ENCODE results near the gene RNF207.

Gene RNF207

GRCh38 chr1:6239213-6239752, 33.4 kb downstream of the RNF207 start:
- DNase-seq: no peak

- DNase-seq: no peak
Observed at GRCh38 chr1:6239950-6240768, 34.2 kb downstream of the RNF207 start.

- DNase-seq: no peak
Observed at GRCh38 chr1:6241107-6241886, 35.4 kb downstream of the RNF207 start.

- DNase-seq: no peak
Observed at GRCh38 chr1:6241887-6242740, 36.2 kb downstream of the RNF207 start.

GRCh38 chr1:6243053-6243834, 37.3 kb downstream of the RNF207 start:
- no peak for DNase-seq

GRCh38 chr1:6243993-6244392, 38.1 kb downstream of the RNF207 start, which contains the start of gene HES3:
TSS of gene HES3 (plus strand) at chr1:6244179. CDS start at chr1:6244366, 187 bp downstream.
- no peak for DNase-seq

GRCh38 chr1:6244401-6245049, 38.6 kb downstream of the RNF207 start:
- no peak for DNase-seq

- DNase-seq: no peak
Observed at GRCh38 chr1:6245086-6245868, 39.4 kb downstream of the RNF207 start.

- DNase-seq: no peak
Observed at GRCh38 chr1:6245869-6246496, 40.1 kb downstream of the RNF207 start.

GRCh38 chr1:6246497-6247467, 40.9 kb downstream of the RNF207 start:
- DNase-seq: no peak

GRCh38 chr1:6247651-6248050, 41.7 kb downstream of the RNF207 start:
- no peak for DNase-seq

GRCh38 chr1:6248161-6248776, 42.4 kb downstream of the RNF207 start:
- no peak for DNase-seq

GRCh38 chr1:6248932-6249738, 43.2 kb downstream of the RNF207 start:
- no peak for DNase-seq

- DNase-seq: no peak
Observed at GRCh38 chr1:6249739-6250689, 44.1 kb downstream of the RNF207 start.

- DNase-seq: no peak
Observed at GRCh38 chr1:6251233-6251632, 45.3 kb downstream of the RNF207 start.

- no peak for DNase-seq
Observed at GRCh38 chr1:6251681-6252373, 45.9 kb downstream of the RNF207 start.
